Neural progenitor cell (in vitro differentiated cells): ENCODE data around the gene PEMT. TPM values are rescaled to one million over a fixed set of nuclear protein-coding genes. Genes with fewer than 3 reads are reported as not detected.

Experiments used
- DNase-seq: peaks from one replicate; pipeline ENCODE4 v3.0.0-alpha.2; 2016; ENCODE audit warnings: low spot score
- H2AFZ ChIP-seq: fragments of 200-600 bp; sonication (generic); replicated peaks from 2 replicates; pipeline ENCODE4 v1.6.1; 2016; ENCODE audit warnings: antibody characterized with exemption
- H3F3A ChIP-seq: fragments of 200-600 bp; sonication (generic); 2 replicates; pipeline ENCODE4 v1.6.1; 2016; ENCODE audit warnings: antibody characterized with exemption, low read depth
- H3K27ac ChIP-seq: fragments of 200-600 bp; sonication (generic); 2 replicates; pipeline ENCODE4 v1.5.1; 2016; ENCODE audit warnings: mild to moderate bottlenecking
- H3K27me3 ChIP-seq: fragments of 200-600 bp; sonication (generic); 2 replicates; pipeline ENCODE4 v1.6.1; 2016; ENCODE audit warnings: mild to moderate bottlenecking, moderate library complexity
- H3K36me3 ChIP-seq: fragments of 200-600 bp; sonication (generic); 2 replicates; pipeline ENCODE4 v1.5.1; 2016
- H3K4me1 ChIP-seq: fragments of 200-600 bp; sonication (generic); 2 replicates; pipeline ENCODE4 v1.6.1; 2016; ENCODE audit warnings: mixed run types
- H3K4me2 ChIP-seq: fragments of 200-600 bp; sonication (generic); 2 replicates; pipeline ENCODE4 v1.6.1; 2016
- H3K4me3 ChIP-seq: fragments of 200-600 bp; sonication (generic); 2 replicates; pipeline ENCODE4 v1.5.1; 2016
- H3K79me2 ChIP-seq: fragments of 200-600 bp; sonication (generic); 2 replicates; pipeline ENCODE4 v1.6.1; 2016; ENCODE audit warnings: low read depth
- H3K9ac ChIP-seq: fragments of 200-600 bp; sonication (generic); 2 replicates; pipeline ENCODE4 v1.6.1; 2016
- H3K9me3 ChIP-seq: fragments of 200-600 bp; sonication (generic); 2 replicates; pipeline ENCODE4 v1.5.1; 2016; ENCODE audit warnings: low read depth
- H4K20me1 ChIP-seq: fragments of 200-600 bp; sonication (generic); 2 replicates; pipeline ENCODE4 v1.6.1; 2016; ENCODE audit warnings: low read depth
- H3K27ac Mint-ChIP-seq: 3 replicates; pipeline ENCODE4 v1.8.0; 2021; ENCODE audit warnings: mixed read lengths
- H3K27me3 Mint-ChIP-seq: 2 replicates; pipeline ENCODE4 v1.8.0; 2022; ENCODE audit warnings: low read depth, mild to moderate bottlenecking, inconsistent platforms, moderate library complexity, mixed read lengths; ENCODE audit not compliant: insufficient read depth
- H3K36me3 Mint-ChIP-seq: 3 replicates; pipeline ENCODE4 v1.8.0; 2021; ENCODE audit warnings: mixed read lengths
- H3K4me1 Mint-ChIP-seq: 3 replicates; pipeline ENCODE4 v1.8.0; 2021; ENCODE audit warnings: mixed read lengths
- H3K4me3 Mint-ChIP-seq: 3 replicates; pipeline ENCODE4 v1.8.0; 2021; ENCODE audit warnings: mild to moderate bottlenecking, moderate library complexity, mixed read lengths
- H3K9me3 Mint-ChIP-seq: 3 replicates; pipeline ENCODE4 v1.8.0; 2020; ENCODE audit warnings: mixed read lengths
- CTCF ChIP-seq: fragments of 200-600 bp; sonication (generic); IDR thresholded peaks from 2 replicates; pipeline ENCODE4 v1.5.1; 2017; ENCODE audit warnings: antibody characterized with exemption, mild to moderate bottlenecking
- EZH2 ChIP-seq: fragments of 200-600 bp; sonication (generic); IDR thresholded peaks from 2 replicates; pipeline ENCODE4 v1.6.1; 2017; ENCODE audit warnings: antibody characterized with exemption, mild to moderate bottlenecking, moderate library complexity
- EZH2phosphoT487 ChIP-seq: fragments of 200-600 bp; sonication (generic); IDR thresholded peaks from 2 replicates; pipeline ENCODE4 v1.6.1; 2017; ENCODE audit warnings: antibody characterized with exemption
- total RNA-seq: library from RNA; depleted of rRNA; stranded (reverse); fragments of >200 nt; gene quantifications from 2 replicates; pipeline ENCODE4 v1.2.3, GENCODE V29; 2015; ENCODE audit warnings: low replicate concordance

Gene PEMT
- total RNA-seq, 1 donor from 2014 or later = 17.7 TPM

- no peak for TF ChIP-seq EZH2
- no peak for TF ChIP-seq EZH2phosphoT487
- no peak for TF ChIP-seq CTCF
- Histone ChIP-seq H3F3A (no peaks in the 10 kb centered on the region), H3K4me3 (no peak overlapping the region), H3K4me1 (peaks cover 12% of the 10 kb centered on the region), H3K9ac (no peak overlapping the region), H3K27me3 (no peaks in the 10 kb centered on the region), H4K20me1 (no peaks in the 10 kb centered on the region), H3K79me2 (no peaks in the 10 kb centered on the region), H2AFZ (no peak overlapping the region), H3K9me3 (no peaks in the 10 kb centered on the region), H3K4me2 (no peak overlapping the region), H3K27ac (no peak overlapping the region), H3K36me3 (no peaks in the 10 kb centered on the region)
- no peaks in the 10 kb centered on the region for H3K36me3 Mint-ChIP-seq
- H3K4me1 Mint-ChIP-seq = peaks cover 6% of the 10 kb centered on the region
- H3K27ac Mint-ChIP-seq = no peak overlapping the region
- DNase-seq = no peak
- H3K4me3 Mint-ChIP-seq = no peak overlapping the region
- peaks cover 7% of the 10 kb centered on the region for H3K27me3 Mint-ChIP-seq
- no peaks in the 10 kb centered on the region for H3K9me3 Mint-ChIP-seq
These were observed 24.5 kb downstream of the PEMT start for GRCh38 chr17:17566896-17567513.

DNA sequence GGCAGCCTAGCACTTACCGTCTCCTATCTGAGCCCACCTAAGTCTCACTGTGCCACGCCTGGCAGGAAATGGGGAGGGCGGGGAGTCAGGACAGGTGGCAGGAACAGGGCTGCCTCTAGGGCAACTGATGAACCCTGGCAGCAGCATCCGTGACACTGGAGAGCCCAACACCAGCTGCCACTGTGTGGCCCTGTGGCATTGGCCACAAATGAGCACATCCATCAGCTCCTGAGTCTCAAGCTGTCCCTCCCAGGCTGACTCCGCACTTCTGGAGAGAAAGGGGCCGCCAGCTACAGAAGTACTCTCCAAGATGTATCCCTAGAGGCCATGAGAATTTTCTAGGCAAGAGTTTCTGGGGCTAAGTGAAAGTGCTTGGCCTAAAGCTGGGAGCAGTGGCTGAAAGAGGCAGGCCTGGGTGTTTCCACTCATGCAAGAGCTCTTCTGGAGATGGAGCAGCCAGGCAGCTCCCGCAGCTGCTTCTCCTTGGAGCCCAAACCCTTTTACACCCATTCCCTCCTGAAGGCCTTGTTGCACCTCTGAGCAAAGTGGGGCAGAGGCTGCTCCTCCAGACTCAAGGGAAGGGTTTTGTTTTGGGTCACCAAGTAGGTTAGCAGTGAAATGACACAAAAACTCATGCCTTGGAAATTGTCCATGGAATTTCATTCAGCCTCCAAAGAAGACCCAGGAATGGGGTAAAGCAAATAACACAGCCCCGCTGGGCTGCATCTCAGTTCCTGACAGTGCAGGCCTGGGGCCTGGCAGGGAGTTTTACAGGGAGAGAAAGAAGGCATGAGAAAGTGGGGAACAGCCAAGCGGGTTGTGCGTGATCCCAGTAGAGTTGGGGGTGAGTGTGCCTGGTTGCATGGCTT, 25.8 kb downstream of the PEMT start:
- TF ChIP-seq EZH2phosphoT487 (no peak), EZH2 (no peak), CTCF (no peak)
- H3K9ac ChIP-seq = no peak overlapping the region
- H3K27me3 Mint-ChIP-seq = peaks cover 7% of the 10 kb centered on the region
- no peak for DNase-seq
- H3K4me1 Mint-ChIP-seq = peaks cover 6% of the 10 kb centered on the region
- H3K36me3 ChIP-seq = no peaks in the 10 kb centered on the region
- H3K27ac ChIP-seq = no peak overlapping the region
- no peaks in the 10 kb centered on the region for H3K27me3 ChIP-seq
- H3K4me2 ChIP-seq = peak overlapping the region; percentile 62
- H3K9me3 Mint-ChIP-seq = no peaks in the 10 kb centered on the region
- H3K4me3 ChIP-seq = no peak overlapping the region
- H3K79me2 ChIP-seq = no peaks in the 10 kb centered on the region
- no peaks in the 10 kb centered on the region for H3K36me3 Mint-ChIP-seq
- no peaks in the 10 kb centered on the region for H3F3A ChIP-seq
- H4K20me1 ChIP-seq = no peaks in the 10 kb centered on the region
- H3K4me3 Mint-ChIP-seq = no peak overlapping the region
- H3K9me3 ChIP-seq = no peaks in the 10 kb centered on the region
- peaks cover 12% of the 10 kb centered on the region for H3K4me1 ChIP-seq
- H2AFZ ChIP-seq = no peak overlapping the region
- no peak overlapping the region for H3K27ac Mint-ChIP-seq

DNA sequence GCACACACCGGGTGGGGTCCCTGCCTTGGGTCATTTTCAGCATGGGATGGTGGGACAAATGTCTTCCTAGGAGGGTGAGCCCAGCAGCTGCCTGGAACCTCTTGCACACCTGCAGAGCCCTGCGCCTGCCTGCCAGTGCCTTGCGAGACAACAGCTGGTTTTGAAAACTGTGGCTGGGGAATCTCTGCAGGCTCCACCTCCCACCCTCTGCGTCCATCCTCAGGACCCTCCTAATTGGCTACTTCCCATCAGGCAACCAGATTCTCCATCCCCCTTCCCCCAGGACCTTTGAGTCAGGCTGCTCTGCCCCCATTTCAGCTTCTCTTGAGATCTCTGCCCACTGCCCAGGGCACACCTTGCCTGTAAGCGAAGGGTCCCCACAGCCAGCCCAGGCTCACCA, 26.6 kb downstream of the PEMT start:
- no peak overlapping the region for H3K4me3 ChIP-seq
- no peaks in the 10 kb centered on the region for H3K79me2 ChIP-seq
- Mint-ChIP-seq H3K4me3 (no peak overlapping the region), H3K4me1 (peaks cover 6% of the 10 kb centered on the region), H3K9me3 (no peaks in the 10 kb centered on the region), H3K27me3 (peaks cover 5% of the 10 kb centered on the region), H3K36me3 (no peaks in the 10 kb centered on the region), H3K27ac (peak overlapping the region; percentile 91)
- no peak for TF ChIP-seq EZH2
- TF ChIP-seq CTCF = no peak
- no peak for TF ChIP-seq EZH2phosphoT487
- H3K9ac ChIP-seq = no peak overlapping the region
- H2AFZ ChIP-seq = no peak overlapping the region
- peak overlapping the region; percentile 62 for H3K4me2 ChIP-seq
- H3K36me3 ChIP-seq = no peaks in the 10 kb centered on the region
- H3K27me3 ChIP-seq = no peaks in the 10 kb centered on the region
- H3F3A ChIP-seq = no peaks in the 10 kb centered on the region
- DNase-seq = peak; percentile 70
- H3K4me1 ChIP-seq = peaks cover 12% of the 10 kb centered on the region
- H3K9me3 ChIP-seq = no peaks in the 10 kb centered on the region
- H4K20me1 ChIP-seq = no peaks in the 10 kb centered on the region
- no peak overlapping the region for H3K27ac ChIP-seq
